SK-N-SH (cell line): Measurements from ENCODE around the gene KRT17.

ENCODE experiments used
- CTCF ChIP-seq: fragments of 200-600 bp; sonication (generic); IDR thresholded peaks from 2 replicates; pipeline ENCODE4 v1.6.1; 2017; ENCODE audit warnings: antibody characterized with exemption, mild to moderate bottlenecking, moderate library complexity
- IRF3 ChIP-seq: fragments of 150-350 bp; IDR thresholded peaks from 2 replicates; pipeline ENCODE4 v1.6.1; 2016; ENCODE audit warnings: mild to moderate bottlenecking, low read depth, low read length
- JUND ChIP-seq: IDR thresholded peaks from 2 replicates; pipeline ENCODE4 v1.4.0; 2012
- MEF2A ChIP-seq: IDR thresholded peaks from 2 replicates; pipeline ENCODE4 v1.4.0; 2012; ENCODE audit warnings: low read depth, borderline replicate concordance
- POLR2AphosphoS5 ChIP-seq: IDR thresholded peaks from 2 replicates; pipeline ENCODE4 v1.6.1; 2012; ENCODE audit warnings: low read depth, low read length
- RAD21 ChIP-seq: IDR thresholded peaks from 2 replicates; pipeline ENCODE4 v1.6.1; 2012; ENCODE audit warnings: mild to moderate bottlenecking, low read length
- REST ChIP-seq: IDR thresholded peaks from 2 replicates; pipeline ENCODE4 v1.6.1; 2012; ENCODE audit warnings: mild to moderate bottlenecking, low read depth, low read length, moderate library complexity
- YY1 ChIP-seq: IDR thresholded peaks from 2 replicates; pipeline ENCODE4 v1.4.0; 2012; ENCODE audit warnings: low read depth, mild to moderate bottlenecking

- no peak for TF ChIP-seq CTCF
- TF ChIP-seq MEF2A = no peak
- no peak for TF ChIP-seq POLR2AphosphoS5
- TF ChIP-seq JUND = no peak
- no peak for TF ChIP-seq REST
- no peak for TF ChIP-seq IRF3
- TF ChIP-seq YY1 = no peak
- no peak for TF ChIP-seq RAD21
These were observed 45.8 kb downstream of the KRT17 start for GRCh38 chr17:41578538-41578937.
